Caco-2 (cell line): ENCODE data around the gene TMEM107. TPM values are rescaled to one million over a fixed set of nuclear protein-coding genes. Genes with fewer than 3 reads are reported as not detected.

Experiments
- BruUV-seq: library from RNA; stranded (reverse); fragments of 400-500 nt; replicated peaks from 2 replicates; lab custom pipeline; 2021; lab: Mats Ljungman, UMichigan
- CTCF ChIA-PET: fragments of 300-600 bp; sonication (Branson Sonifier 250); formaldehyde crosslinking; loops from one replicate; lab custom pipeline; 2022; ENCODE audit warnings: antibody characterized with exemption; lab: Charles Lee
- POLR2A ChIA-PET: fragments of 300-600 bp; sonication (Branson Sonifier 250); formaldehyde crosslinking; loops from one replicate; lab custom pipeline; 2022; ENCODE audit warnings: antibody characterized with exemption; lab: Charles Lee
- DNase-seq, 2 experiments: peaks; one replicate each; pipeline versions ENCODE4 v3.0.0 to v3.0.0-alpha.2; 2020 to 2022
- H3K27me3 ChIP-seq: replicated peaks from 2 replicates; pipeline ENCODE4 v1.6.0; 2011; ENCODE audit warnings: low read length; ENCODE audit not compliant: control insufficient read depth, insufficient read depth
- H3K36me3 ChIP-seq: 2 replicates; pipeline ENCODE4 v1.5.1; 2011; ENCODE audit warnings: low read length; ENCODE audit not compliant: control insufficient read depth, insufficient read depth
- H3K4me1 ChIP-seq: fragments of 250-450 bp; sonication (Bioruptor Pico); 2 replicates; pipeline ENCODE4 v1.5.1; 2020; ENCODE audit warnings: mild to moderate bottlenecking
- H3K4me3 ChIP-seq: 2 replicates; pipeline ENCODE4 v1.5.1; 2011; ENCODE audit warnings: low read depth, mild to moderate bottlenecking, control low read depth, low read length
- H3K9me3 ChIP-seq: fragments of 250-450 bp; sonication (Bioruptor Pico); 2 replicates; pipeline ENCODE4 v1.5.1; 2020; ENCODE audit warnings: mild to moderate bottlenecking, moderate library complexity
- H3K27ac Mint-ChIP-seq: one replicate; pipeline ENCODE4 v1.8.0; 2022; ENCODE audit warnings: mixed read lengths; ENCODE audit not compliant: unreplicated experiment
- H3K27me3 Mint-ChIP-seq: one replicate; pipeline ENCODE4 v1.8.0; 2022; ENCODE audit warnings: mixed read lengths; ENCODE audit not compliant: insufficient read depth, unreplicated experiment
- H3K36me3 Mint-ChIP-seq: one replicate; pipeline ENCODE4 v1.8.0; 2022; ENCODE audit warnings: mild to moderate bottlenecking, mixed read lengths; ENCODE audit not compliant: insufficient read depth, unreplicated experiment
- H3K4me1 Mint-ChIP-seq: one replicate; pipeline ENCODE4 v1.8.0; 2022; ENCODE audit warnings: low read depth, mixed read lengths; ENCODE audit not compliant: unreplicated experiment
- H3K4me3 Mint-ChIP-seq: one replicate; pipeline ENCODE4 v1.8.0; 2022; ENCODE audit warnings: mild to moderate bottlenecking, moderate library complexity, mixed read lengths; ENCODE audit not compliant: unreplicated experiment
- H3K9me3 Mint-ChIP-seq: one replicate; pipeline ENCODE4 v1.8.0; 2022; ENCODE audit warnings: mixed read lengths; ENCODE audit not compliant: unreplicated experiment
- CTCF ChIP-seq, 2 experiments: fragments of 200-600 bp in 1 of 2; IDR thresholded peaks; 1 replicate in 1 of 2; 2 replicates in 1 of 2; pipeline versions ENCODE4 v1.5.1 to v1.8.0; 2011 to 2022; ENCODE audit warnings: antibody characterized with exemption in 1 of 2, control low read depth in 1 of 2, inconsistent platforms in 1 of 2, low read depth in 1 of 2, low read length in 1 of 2, mild to moderate bottlenecking in 1 of 2, moderate library complexity in 1 of 2; ENCODE audit not compliant: insufficient read depth in 1 of 2, severe bottlenecking in 1 of 2, unreplicated experiment in 1 of 2
- intact Hi-C: fragments of 100-400 bp; cut with micrococcal nuclease; formaldehyde crosslinking; loops from one replicate; pipeline ENCODE4 v1.10.0; 2022; ENCODE audit not compliant: unreplicated experiment
- total RNA-seq: library from RNA; stranded (reverse); gene quantifications from 2 replicates; pipeline ENCODE4 v1.2.3, GENCODE V29; 2022

Gene TMEM107
- total RNA-seq, 1 experiment from 2014 or later: 5.4 TPM

- Mint-ChIP-seq H3K27me3 (peaks cover 3% of the 10 kb centered on the region), H3K4me1 (no peaks in the 10 kb centered on the region), H3K4me3 (no peak overlapping the region), H3K9me3 (no peaks in the 10 kb centered on the region), H3K27ac (no peak overlapping the region), H3K36me3 (peaks cover 5% of the 10 kb centered on the region)
- Histone ChIP-seq H3K4me3 (no peak overlapping the region), H3K9me3 (no peaks in the 10 kb centered on the region), H3K36me3 (no peaks in the 10 kb centered on the region), H3K27me3 (no peaks in the 10 kb centered on the region), H3K4me1 (no peaks in the 10 kb centered on the region)
- CTCF ChIA-PET: interaction anchor here (0.9 kb wide), 1 partner anchor 23 kb away, joined by 3 read pairs; no protein-coding TSS in a partner anchor
- intact Hi-C loops: no loop called here
- no TSS peak for BruUV-seq
- POLR2A ChIA-PET: no interaction called here
- TF ChIP-seq CTCF (IDR thresholded peaks at IDR 0.05; ENCODE audit: insufficient read depth in 1 of 2, low read depth in 1 of 2, low read length in 1 of 2, severe bottlenecking in 1 of 2, unreplicated experiment in 1 of 2): no peak
- DNase-seq: no peak
These were observed 42.2 kb downstream of the TMEM107 start for GRCh38 chr17:8133941-8134340.

- peaks cover 3% of the 10 kb centered on the region for H3K27me3 Mint-ChIP-seq
- Histone ChIP-seq H3K36me3 (no peaks in the 10 kb centered on the region), H3K4me3 (no peak overlapping the region), H3K9me3 (no peaks in the 10 kb centered on the region), H3K4me1 (no peaks in the 10 kb centered on the region), H3K27me3 (no peaks in the 10 kb centered on the region)
- no peak overlapping the region for H3K4me3 Mint-ChIP-seq
- H3K27ac Mint-ChIP-seq: no peak overlapping the region
- no peaks in the 10 kb centered on the region for H3K4me1 Mint-ChIP-seq
- ChIA-PET CTCF (interaction anchor here (0.9 kb wide), 1 partner anchor 23 kb away, joined by 3 read pairs; no protein-coding TSS in a partner anchor), POLR2A (no interaction called here)
- BruUV-seq: no TSS peak
- no peaks in the 10 kb centered on the region for H3K9me3 Mint-ChIP-seq
- peaks cover 5% of the 10 kb centered on the region for H3K36me3 Mint-ChIP-seq
- TF ChIP-seq CTCF (IDR thresholded peaks at IDR 0.05; ENCODE audit: insufficient read depth in 1 of 2, low read depth in 1 of 2, low read length in 1 of 2, severe bottlenecking in 1 of 2, unreplicated experiment in 1 of 2): no peak
- no peak for DNase-seq
- intact Hi-C loops: no loop called here
These were observed 42.8 kb downstream of the TMEM107 start for GRCh38 chr17:8133399-8133798.

- Mint-ChIP-seq H3K27me3 (peaks cover 3% of the 10 kb centered on the region), H3K4me1 (peaks cover 5% of the 10 kb centered on the region), H3K9me3 (no peaks in the 10 kb centered on the region), H3K36me3 (peaks cover 10% of the 10 kb centered on the region), H3K27ac (no peak overlapping the region), H3K4me3 (no peak overlapping the region)
- DNase-seq: no peak
- Histone ChIP-seq H3K27me3 (no peaks in the 10 kb centered on the region), H3K9me3 (no peaks in the 10 kb centered on the region), H3K4me3 (no peak overlapping the region), H3K36me3 (no peaks in the 10 kb centered on the region), H3K4me1 (no peaks in the 10 kb centered on the region)
- TF ChIP-seq CTCF (IDR thresholded peaks at IDR 0.05; ENCODE audit: insufficient read depth in 1 of 2, low read depth in 1 of 2, low read length in 1 of 2, severe bottlenecking in 1 of 2, unreplicated experiment in 1 of 2): no peak
- intact Hi-C loops: no loop called here
- ChIA-PET POLR2A (interaction anchor here (0.5 kb wide), 1 partner anchor 58 kb away, joined by 3 read pairs; the partner anchor contains the start of gene BORCS6), CTCF (no interaction called here)
- BruUV-seq: no TSS peak
These were observed 44.2 kb downstream of the TMEM107 start for GRCh38 chr17:8131844-8132441.
